CD8-positive, alpha-beta memory T cell (primary cell): ENCODE measurements around the gene SRP19. TPM values are rescaled to one million over a fixed set of nuclear protein-coding genes. Genes with fewer than 3 reads are reported as not detected.

Source experiments
- CTCF ChIA-PET: fragments of 350-600 bp; sonication (Branson Sonifier 250); formaldehyde crosslinking; loops from one replicate; lab custom pipeline; 2021; ENCODE audit warnings: antibody characterized with exemption; lab: Charles Lee
- POLR2A ChIA-PET: fragments of 350-600 bp; sonication (Branson Sonifier 250); formaldehyde crosslinking; loops from one replicate; lab custom pipeline; 2021; ENCODE audit warnings: antibody characterized with exemption; lab: Charles Lee
- DNase-seq, 5 donors: peaks; one replicate each; pipeline versions ENCODE4 v3.0.0 to v3.0.0-alpha.2; 2020 to 2022; ENCODE audit warnings: mixed read lengths in 1 of 5
- H3K27ac ChIP-seq: one replicate; pipeline ENCODE4 v1.7.0; 2013; ENCODE audit warnings: low read depth, mild to moderate bottlenecking, low read length, moderate library complexity
- H3K27me3 ChIP-seq: 2 replicates; pipeline ENCODE4 v1.7.0; 2013; ENCODE audit warnings: low read length, mild to moderate bottlenecking; ENCODE audit not compliant: insufficient read depth, poor library complexity, severe bottlenecking
- H3K36me3 ChIP-seq: 2 replicates; pipeline ENCODE4 v1.7.0; 2013; ENCODE audit warnings: mild to moderate bottlenecking, low read length, moderate library complexity; ENCODE audit not compliant: insufficient read depth
- H3K4me1 ChIP-seq: 2 replicates; pipeline ENCODE4 v1.7.0; 2013; ENCODE audit warnings: mild to moderate bottlenecking, low read length, moderate library complexity; ENCODE audit not compliant: insufficient read depth
- H3K4me3 ChIP-seq: 2 replicates; pipeline ENCODE4 v1.7.0; 2013; ENCODE audit warnings: mild to moderate bottlenecking, low read length
- H3K9me3 ChIP-seq: 2 replicates; pipeline ENCODE4 v1.7.0; 2013; ENCODE audit warnings: mild to moderate bottlenecking, low read length
- H3K27ac Mint-ChIP-seq, 8 donors: one replicate each; pipeline ENCODE4 v1.8.0; 2020 to 2021; ENCODE audit warnings: mixed read lengths in 8 of 8, mild to moderate bottlenecking in 6 of 8, inconsistent platforms in 3 of 8, moderate library complexity in 3 of 8
- H3K27me3 Mint-ChIP-seq, 2 donors: one replicate each; pipeline ENCODE4 v1.8.0; 2020 to 2021; ENCODE audit warnings: mixed read lengths in 2 of 2, mild to moderate bottlenecking in 1 of 2, moderate library complexity in 1 of 2
- H3K36me3 Mint-ChIP-seq, 3 donors: one replicate each; pipeline ENCODE4 v1.8.0; 2020 to 2021; ENCODE audit warnings: mixed read lengths in 3 of 3, inconsistent platforms in 1 of 3, mild to moderate bottlenecking in 1 of 3
- H3K4me1 Mint-ChIP-seq, 3 donors: one replicate each; pipeline ENCODE4 v1.8.0; 2020 to 2021; ENCODE audit warnings: mixed read lengths in 3 of 3, inconsistent platforms in 1 of 3, mild to moderate bottlenecking in 1 of 3
- H3K4me3 Mint-ChIP-seq, 7 donors: one replicate each; pipeline ENCODE4 v1.8.0; 2020 to 2021; ENCODE audit warnings: mixed read lengths in 7 of 7, mild to moderate bottlenecking in 6 of 7, moderate library complexity in 4 of 7, inconsistent platforms in 2 of 7
- H3K9me3 Mint-ChIP-seq, 5 donors: one replicate each; pipeline ENCODE4 v1.8.0; 2020 to 2022; ENCODE audit warnings: mixed read lengths in 5 of 5, mild to moderate bottlenecking in 3 of 5, moderate library complexity in 2 of 5, inconsistent platforms in 1 of 5
- polyA plus RNA-seq: library from polyadenylated mRNA; unstranded; fragments of 300-500 nt; fragmentation: Illumina TruSeq; gene quantifications from one replicate; pipeline ENCODE4 v1.2.3, GENCODE V29; 2021
- total RNA-seq, 2 experiments: library from RNA; stranded (reverse); gene quantifications; one replicate each; pipeline ENCODE4 v1.2.3, GENCODE V29; 2021

SRP19 gene
- total and polyA plus RNA-seq, 3 experiments from 2014 or later: 68.0 to 143 (median 68.3) TPM

DNA sequence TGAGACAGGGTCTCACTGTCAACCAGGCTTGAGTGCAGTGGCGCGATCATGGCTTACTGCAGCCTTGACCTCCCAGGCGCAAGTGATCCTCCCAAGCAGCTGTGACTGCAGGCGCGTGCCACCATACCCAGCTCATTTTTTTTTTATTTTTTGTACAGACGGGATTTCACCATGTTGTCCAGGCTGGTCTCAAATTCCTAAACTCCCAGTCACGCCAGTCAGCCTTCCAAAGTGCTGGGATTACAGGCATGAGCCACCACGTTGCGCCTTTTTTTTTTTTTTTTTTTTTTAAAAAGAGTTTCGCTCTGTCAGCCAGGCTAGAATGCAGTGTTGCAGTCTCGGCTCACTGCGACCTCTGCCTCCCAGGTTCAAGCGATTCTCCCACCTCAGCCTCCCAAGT lies 27.1 kb upstream of the SRP19 start:
- H3K9me3 ChIP-seq: no peaks in the 10 kb centered on the region
- Mint-ChIP-seq H3K27me3 (no peaks in the 10 kb centered on the region), H3K9me3 (peaks cover 0 to 2% (median 0%) of the 10 kb centered on the region in 5 donors), H3K4me3 (no peak overlapping the region), H3K36me3 (peaks cover 11 to 68% (median 27%) of the 10 kb centered on the region in 3 donors), H3K4me1 (no peaks in the 10 kb centered on the region), H3K27ac (no peak overlapping the region)
- no peak overlapping the region for H3K27ac ChIP-seq
- H3K4me3 ChIP-seq: no peak overlapping the region
- POLR2A ChIA-PET: no interaction called here
- no peaks in the 10 kb centered on the region for H3K4me1 ChIP-seq
- CTCF ChIA-PET: interaction anchor here (2.2 kb wide), 1 partner anchor 14 kb away, joined by 10 read pairs; no protein-coding TSS in a partner anchor
- peaks cover 7% of the 10 kb centered on the region for H3K36me3 ChIP-seq
- no peak for DNase-seq
- no peaks in the 10 kb centered on the region for H3K27me3 ChIP-seq

GRCh38 chr5:112844489-112844888 lies 16.6 kb upstream of the SRP19 start:
- no peaks in the 10 kb centered on the region for H3K9me3 Mint-ChIP-seq
- H3K4me3 ChIP-seq: no peak overlapping the region
- H3K27ac ChIP-seq: no peak overlapping the region
- no peak for DNase-seq
- ChIA-PET CTCF (no interaction called here), POLR2A (no interaction called here)
- H3K36me3 ChIP-seq: no peaks in the 10 kb centered on the region
- peaks cover 0 to 15% (median 4%) of the 10 kb centered on the region in 3 donors for H3K36me3 Mint-ChIP-seq
- no peaks in the 10 kb centered on the region for H3K27me3 Mint-ChIP-seq
- peak overlapping the region in 2 of 8 donors; percentile 2 to 4 for H3K27ac Mint-ChIP-seq
- H3K4me3 Mint-ChIP-seq: no peak overlapping the region
- no peaks in the 10 kb centered on the region for H3K9me3 ChIP-seq
- no peaks in the 10 kb centered on the region for H3K4me1 ChIP-seq
- peaks cover 5% of the 10 kb centered on the region in 3 donors for H3K4me1 Mint-ChIP-seq
- H3K27me3 ChIP-seq: no peaks in the 10 kb centered on the region

DNA sequence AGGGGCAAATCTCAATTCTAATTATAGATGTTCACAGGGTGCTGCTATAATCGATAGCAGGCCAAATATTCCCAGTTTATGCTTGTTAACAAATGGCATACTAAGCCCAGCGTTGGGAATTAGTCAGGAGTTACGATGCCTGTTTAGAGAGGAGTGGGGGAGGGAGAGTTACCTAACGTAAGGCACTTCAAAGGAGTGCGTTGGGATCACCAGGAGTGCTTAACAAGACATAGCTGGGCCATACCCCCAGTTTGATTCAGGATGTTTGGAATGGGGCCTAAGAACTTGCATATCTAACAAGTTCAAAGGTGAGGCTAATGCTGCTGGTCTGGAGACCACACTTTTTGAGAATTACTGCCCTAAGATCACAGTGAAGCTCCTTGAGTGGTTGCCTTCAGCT lies 14.5 kb upstream of the SRP19 start:
- Mint-ChIP-seq H3K4me3 (no peak overlapping the region), H3K27ac (peak overlapping the region in 2 of 8 donors; percentile 18 to 47), H3K4me1 (peaks cover 5% of the 10 kb centered on the region in 3 donors), H3K9me3 (no peaks in the 10 kb centered on the region), H3K36me3 (no peaks in the 10 kb centered on the region), H3K27me3 (peaks cover 0 to 4% of the 10 kb centered on the region in 2 donors)
- H3K27me3 ChIP-seq: no peaks in the 10 kb centered on the region
- DNase-seq: no peak
- H3K4me3 ChIP-seq: no peak overlapping the region
- POLR2A ChIA-PET: no interaction called here
- CTCF ChIA-PET: no interaction called here
- H3K9me3 ChIP-seq: no peaks in the 10 kb centered on the region
- no peaks in the 10 kb centered on the region for H3K36me3 ChIP-seq
- no peaks in the 10 kb centered on the region for H3K4me1 ChIP-seq
- no peak overlapping the region for H3K27ac ChIP-seq

DNA sequence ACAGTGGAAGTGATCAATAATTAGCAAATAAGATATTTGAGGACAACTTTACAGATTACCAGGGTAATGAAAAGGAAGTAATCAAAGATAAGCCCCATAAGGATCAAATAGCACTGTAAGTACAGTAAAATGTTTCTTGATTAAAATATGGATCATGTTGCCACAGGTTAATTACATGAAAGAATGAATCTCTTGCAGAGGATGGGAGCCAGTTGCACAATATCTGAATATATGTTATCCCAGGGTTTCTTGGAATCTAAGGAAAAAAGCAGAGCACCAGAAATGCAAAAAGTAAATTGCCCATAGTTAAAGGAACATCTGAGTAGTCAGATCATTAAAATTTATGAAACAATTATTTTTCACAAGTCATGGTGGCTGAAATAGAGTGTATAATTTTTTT lies 13.8 kb upstream of the SRP19 start:
- H3K4me3 Mint-ChIP-seq: no peak overlapping the region
- Histone ChIP-seq H3K4me1 (no peaks in the 10 kb centered on the region), H3K27me3 (no peaks in the 10 kb centered on the region), H3K36me3 (no peaks in the 10 kb centered on the region), H3K9me3 (no peaks in the 10 kb centered on the region), H3K27ac (no peak overlapping the region), H3K4me3 (no peak overlapping the region)
- H3K9me3 Mint-ChIP-seq: no peaks in the 10 kb centered on the region
- peak overlapping the region in 1 of 8 donors; percentile 2 for H3K27ac Mint-ChIP-seq
- H3K27me3 Mint-ChIP-seq: peaks cover 0 to 4% of the 10 kb centered on the region in 2 donors
- peaks cover 5% of the 10 kb centered on the region in 3 donors for H3K4me1 Mint-ChIP-seq
- POLR2A ChIA-PET: no interaction called here
- H3K36me3 Mint-ChIP-seq: no peaks in the 10 kb centered on the region
- CTCF ChIA-PET: no interaction called here
- no peak for DNase-seq

- Mint-ChIP-seq H3K4me1 (peaks cover 5% of the 10 kb centered on the region in 3 donors), H3K36me3 (no peaks in the 10 kb centered on the region), H3K27ac (peak overlapping the region in 3 of 8 donors; percentile 2 to 74 (median 30)), H3K27me3 (peaks cover 0 to 8% of the 10 kb centered on the region in 2 donors), H3K9me3 (no peaks in the 10 kb centered on the region), H3K4me3 (peak overlapping the region in 1 of 7 donors; percentile 41)
- no peaks in the 10 kb centered on the region for H3K27me3 ChIP-seq
- ChIA-PET CTCF (interaction anchor here (0.6 to 1.6 kb wide), 24 partner anchors 9 to 759 kb away, joined by 3 to 10 read pairs (median 4); partner anchors contain the start of genes DCP2 and SRP19), POLR2A (no interaction called here)
- H3K36me3 ChIP-seq: no peaks in the 10 kb centered on the region
- DNase-seq: peak in 2 of 5 donors; percentile 29 to 32
- no peak overlapping the region for H3K4me3 ChIP-seq
- no peaks in the 10 kb centered on the region for H3K4me1 ChIP-seq
- H3K9me3 ChIP-seq: no peaks in the 10 kb centered on the region
- no peak overlapping the region for H3K27ac ChIP-seq
Measured at GRCh38 chr5:112848116-112848811, 12.8 kb upstream of the SRP19 start.

GRCh38 chr5:112849912-112850311 lies 11.2 kb upstream of the SRP19 start:
- peaks cover 13 to 23% of the 10 kb centered on the region in 2 donors for H3K27me3 Mint-ChIP-seq
- no peak for DNase-seq
- H3K4me1 Mint-ChIP-seq: peaks cover 5% of the 10 kb centered on the region in 3 donors
- H3K27ac ChIP-seq: no peak overlapping the region
- H3K36me3 ChIP-seq: no peaks in the 10 kb centered on the region
- ChIA-PET POLR2A (no interaction called here), CTCF (no interaction called here)
- peaks cover 6% of the 10 kb centered on the region for H3K27me3 ChIP-seq
- no peaks in the 10 kb centered on the region for H3K4me1 ChIP-seq
- H3K4me3 Mint-ChIP-seq: no peak overlapping the region
- H3K27ac Mint-ChIP-seq: no peak overlapping the region
- H3K9me3 Mint-ChIP-seq: peaks cover 5 to 13% (median 9%) of the 10 kb centered on the region in 5 donors
- H3K36me3 Mint-ChIP-seq: peaks cover 0 to 14% (median 2%) of the 10 kb centered on the region in 3 donors
- no peak overlapping the region for H3K4me3 ChIP-seq
- peaks cover 4% of the 10 kb centered on the region for H3K9me3 ChIP-seq

- H3K27ac ChIP-seq: no peak overlapping the region
- H3K4me1 ChIP-seq: no peaks in the 10 kb centered on the region
- H3K4me1 Mint-ChIP-seq: no peaks in the 10 kb centered on the region
- peaks cover 0 to 23% (median 2%) of the 10 kb centered on the region in 3 donors for H3K36me3 Mint-ChIP-seq
- peaks cover 20 to 48% of the 10 kb centered on the region in 2 donors for H3K27me3 Mint-ChIP-seq
- H3K27ac Mint-ChIP-seq: no peak overlapping the region
- CTCF ChIA-PET: no interaction called here
- H3K4me3 Mint-ChIP-seq: no peak overlapping the region
- peaks cover 9 to 18% (median 11%) of the 10 kb centered on the region in 5 donors for H3K9me3 Mint-ChIP-seq
- POLR2A ChIA-PET: no interaction called here
- H3K9me3 ChIP-seq: peaks cover 4% of the 10 kb centered on the region
- peaks cover 6% of the 10 kb centered on the region for H3K27me3 ChIP-seq
- H3K4me3 ChIP-seq: no peak overlapping the region
- DNase-seq: no peak
- no peaks in the 10 kb centered on the region for H3K36me3 ChIP-seq
Measured at GRCh38 chr5:112854651-112855050, 6.4 kb upstream of the SRP19 start.

GRCh38 chr5:112857866-112858265 lies 3.2 kb upstream of the SRP19 start:
- H3K4me1 ChIP-seq: peaks cover 19% of the 10 kb centered on the region
- Mint-ChIP-seq H3K27me3 (peaks cover 20 to 40% of the 10 kb centered on the region in 2 donors), H3K36me3 (peaks cover 5 to 23% (median 15%) of the 10 kb centered on the region in 3 donors), H3K4me1 (peaks cover 21 to 27% (median 21%) of the 10 kb centered on the region in 3 donors), H3K4me3 (peak overlapping the region in 1 of 7 donors; percentile 7), H3K27ac (no peak overlapping the region), H3K9me3 (peaks cover 9 to 18% (median 11%) of the 10 kb centered on the region in 5 donors)
- ChIA-PET POLR2A (no interaction called here), CTCF (no interaction called here)
- H3K9me3 ChIP-seq: peaks cover 4% of the 10 kb centered on the region
- no peaks in the 10 kb centered on the region for H3K36me3 ChIP-seq
- peaks cover 6% of the 10 kb centered on the region for H3K27me3 ChIP-seq
- no peak overlapping the region for H3K4me3 ChIP-seq
- no peak overlapping the region for H3K27ac ChIP-seq
- DNase-seq: no peak
